NCI-H2081 (cell line): ENCODE measurements around the gene SFMBT1.
A peak's percentile ranks its signal among the peaks of the same experiment; 100 is the strongest.

Source experiments
- DNase-seq, 2 experiments: peaks; one replicate each; lab custom pipeline; 2025; lab: John Stamatoyannopoulos, UW

The SFMBT1 gene

GRCh38 chr3:52923963-52924362 is 121.9 kb downstream of the SFMBT1 start:
- no peak for DNase-seq

- DNase-seq: no peak
Measured at GRCh38 chr3:52920841-52921240, 125.0 kb downstream of the SFMBT1 start.

DNA sequence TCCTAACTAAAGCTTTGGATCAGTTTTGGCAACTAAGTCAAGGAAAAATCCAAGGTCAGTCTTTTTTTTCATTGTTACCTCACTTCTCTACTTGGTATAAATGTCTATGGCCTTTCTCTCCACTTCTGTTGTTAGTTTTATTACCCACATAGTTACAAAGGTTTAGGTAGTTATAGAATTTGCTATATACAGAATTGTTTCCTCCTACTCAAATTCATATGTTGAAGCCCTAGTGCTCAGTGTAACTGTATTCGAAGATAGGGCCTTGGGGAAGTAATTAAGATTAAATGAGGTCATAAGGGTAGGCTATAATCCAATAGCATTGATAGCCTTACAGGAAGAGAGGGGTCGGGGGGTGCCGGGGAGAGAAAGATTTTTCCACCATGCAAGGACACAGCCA is 128.8 kb downstream of the SFMBT1 start:
- no peak for DNase-seq

GRCh38 chr3:52915294-52915693 is 130.6 kb downstream of the SFMBT1 start:
- DNase-seq: no peak

- no peak for DNase-seq
Measured at GRCh38 chr3:52912885-52913731, 132.8 kb downstream of the SFMBT1 start.

GRCh38 chr3:52910823-52911222 is 135.1 kb downstream of the SFMBT1 start:
- DNase-seq: no peak

- DNase-seq: no peak
Measured at GRCh38 chr3:52907497-52907896, 138.4 kb downstream of the SFMBT1 start.

GRCh38 chr3:52904552-52904951 is 141.3 kb downstream of the SFMBT1 start:
- no peak for DNase-seq

- no peak for DNase-seq
Measured at GRCh38 chr3:52904000-52904399, 141.9 kb downstream of the SFMBT1 start.

- peak; percentile 69 to 78 for DNase-seq
Measured at GRCh38 chr3:52897130-52898122, 148.4 kb downstream of the SFMBT1 start, which contains the start of gene STIMATE. TSS of gene STIMATE (minus strand) at chr3:52897548. CDS start at chr3:52897450, 98 bp downstream.

DNA sequence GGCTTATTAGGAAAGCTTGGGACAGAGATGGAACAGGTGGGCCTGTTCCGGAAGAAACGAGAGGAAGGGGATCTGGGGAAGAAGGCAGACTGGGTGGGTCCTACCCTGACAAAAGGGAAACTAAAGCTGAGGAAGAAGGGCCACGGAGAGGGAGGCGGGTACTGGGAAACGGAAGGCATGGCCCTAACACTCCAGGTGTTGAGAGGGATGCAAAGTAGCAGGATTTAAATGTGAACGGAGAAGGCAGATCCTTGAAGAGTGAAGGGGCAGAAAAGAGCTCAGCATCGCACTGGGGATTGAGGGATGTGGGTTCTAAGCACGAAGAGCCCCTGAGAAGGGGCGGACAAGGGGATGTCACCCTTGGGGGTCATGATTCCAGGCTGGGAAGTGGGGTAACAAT is 149.3 kb downstream of the SFMBT1 start:
- no peak for DNase-seq

- no peak for DNase-seq
Measured at GRCh38 chr3:52896151-52896550, 149.7 kb downstream of the SFMBT1 start.

GRCh38 chr3:52895418-52895817 is 150.5 kb downstream of the SFMBT1 start:
- no peak for DNase-seq

GRCh38 chr3:52894756-52895155 is 151.1 kb downstream of the SFMBT1 start:
- DNase-seq: no peak

GRCh38 chr3:52893723-52894122 is 152.2 kb downstream of the SFMBT1 start:
- no peak for DNase-seq

- no peak for DNase-seq
Measured at GRCh38 chr3:52892625-52893311, 153.1 kb downstream of the SFMBT1 start.

DNA sequence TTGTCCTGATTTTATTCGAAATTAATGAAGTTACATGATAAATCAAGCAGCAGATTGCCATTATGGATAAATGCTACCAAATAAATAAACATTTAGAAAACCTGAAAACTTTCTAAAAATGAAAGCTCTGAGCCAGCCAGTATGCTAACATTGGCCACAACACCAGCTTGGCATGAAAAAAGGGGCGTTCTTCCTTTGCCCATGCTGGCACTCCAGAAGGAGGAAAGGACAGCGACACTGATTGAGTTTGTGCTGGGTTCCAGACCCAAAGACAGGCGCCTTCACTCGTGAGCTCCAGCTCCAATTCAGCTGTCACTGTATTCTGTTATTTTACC is 153.6 kb downstream of the SFMBT1 start:
- DNase-seq: no peak

- no peak for DNase-seq
Measured at GRCh38 chr3:52891615-52892081, 154.2 kb downstream of the SFMBT1 start.

- no peak for DNase-seq
Measured at GRCh38 chr3:52891164-52891563, 154.7 kb downstream of the SFMBT1 start.

- no peak for DNase-seq
Measured at GRCh38 chr3:52890735-52891134, 155.1 kb downstream of the SFMBT1 start.

DNA sequence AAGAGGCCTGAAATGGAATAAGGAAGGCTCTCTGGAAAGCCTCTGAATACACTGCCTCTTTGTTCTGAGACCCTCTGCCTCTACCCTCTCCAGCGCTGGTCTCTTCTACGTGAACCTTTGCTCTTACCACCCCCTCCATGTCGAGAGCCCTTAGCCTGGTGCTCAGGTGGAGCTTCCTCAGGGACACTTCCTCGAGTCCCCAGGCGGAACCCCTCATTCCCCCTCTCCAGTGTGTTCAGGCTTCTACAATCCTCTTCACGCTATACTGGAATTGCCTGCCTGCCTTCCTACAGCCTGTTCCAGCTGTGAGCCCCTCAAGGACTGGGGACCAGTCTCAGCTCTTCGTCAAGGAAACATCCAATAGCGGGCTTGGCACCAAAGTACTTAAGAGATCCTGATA is 156.0 kb downstream of the SFMBT1 start:
- no peak for DNase-seq

DNA sequence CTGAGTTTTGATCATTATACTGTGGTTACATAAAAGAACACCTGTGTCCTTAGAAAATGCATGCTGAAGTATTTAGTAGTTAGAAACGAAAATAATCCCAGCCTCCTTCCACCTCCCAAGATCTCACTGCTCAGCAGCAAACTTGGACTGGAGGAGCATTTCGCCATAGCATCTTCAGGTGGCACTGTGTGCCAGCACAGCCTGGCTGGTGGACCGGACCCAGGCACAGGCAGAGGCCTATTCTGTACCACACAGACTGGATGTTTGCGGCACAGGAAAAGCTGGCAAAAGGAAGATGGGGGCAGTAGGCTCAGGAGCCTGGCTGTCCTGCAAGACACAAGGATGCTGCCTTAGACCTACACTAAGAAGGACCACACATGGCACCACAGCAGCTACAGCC is 158.7 kb downstream of the SFMBT1 start:
- no peak for DNase-seq
